ENCODE results near the gene SNX15.

SNX15 gene

DNA sequence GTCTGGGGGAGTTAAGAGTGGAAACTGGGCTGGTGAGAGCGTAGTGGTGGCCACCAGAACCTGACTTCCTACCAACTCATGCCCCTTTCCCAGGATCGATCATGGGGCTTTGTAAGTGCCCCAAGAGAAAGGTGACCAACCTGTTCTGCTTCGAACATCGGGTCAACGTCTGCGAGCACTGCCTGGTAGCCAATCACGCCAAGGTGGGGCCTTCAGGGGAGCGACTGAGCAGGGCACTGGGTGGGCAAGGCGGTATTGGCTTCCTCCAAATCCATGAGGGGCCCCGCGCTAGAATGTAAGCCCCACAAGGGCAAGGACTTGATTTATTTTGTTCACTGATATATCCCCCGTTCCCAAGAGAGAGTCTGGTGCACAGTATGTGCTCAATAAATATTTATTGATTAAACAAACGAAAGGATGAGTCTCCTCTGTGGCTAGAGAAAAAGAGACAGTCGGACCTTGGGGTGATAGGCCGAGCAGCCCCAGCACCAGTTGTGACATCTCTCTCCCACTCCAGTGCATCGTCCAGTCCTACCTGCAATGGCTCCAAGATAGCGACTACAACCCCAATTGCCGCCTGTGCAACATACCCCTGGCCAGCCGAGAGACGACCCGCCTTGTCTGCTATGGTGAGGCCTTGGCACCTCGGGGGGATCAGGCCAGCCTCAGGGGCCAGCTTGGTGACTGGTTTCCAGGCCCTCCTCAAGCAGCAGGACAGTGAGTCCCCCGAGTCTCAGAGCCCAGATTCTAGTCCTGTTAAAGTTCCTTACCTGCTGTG lies 57.5 kb downstream of the SNX15 start:
- DNase-seq (ENCODE audit: low spot score): no peak

DNA sequence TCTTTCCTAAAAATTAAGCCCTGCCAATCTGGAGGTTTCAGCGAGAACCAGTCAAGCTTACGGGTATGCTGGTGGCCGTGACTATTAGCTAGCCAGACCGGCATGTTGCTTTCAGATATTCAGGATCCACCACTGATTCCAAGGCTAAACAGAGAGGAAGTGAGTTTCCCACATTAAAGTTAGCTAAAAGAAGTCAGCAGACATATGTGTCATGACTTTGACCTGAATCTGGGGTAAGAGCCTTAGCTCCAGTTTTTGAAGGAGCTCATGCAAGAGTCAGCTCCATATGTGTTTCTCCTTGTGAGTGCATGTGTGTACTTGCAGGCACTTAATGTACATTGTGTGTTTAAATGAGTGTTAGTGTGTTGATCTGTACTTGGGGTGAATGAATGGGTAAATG lies 58.2 kb downstream of the SNX15 start:
- no peak for DNase-seq (ENCODE audit: low spot score)

DNA sequence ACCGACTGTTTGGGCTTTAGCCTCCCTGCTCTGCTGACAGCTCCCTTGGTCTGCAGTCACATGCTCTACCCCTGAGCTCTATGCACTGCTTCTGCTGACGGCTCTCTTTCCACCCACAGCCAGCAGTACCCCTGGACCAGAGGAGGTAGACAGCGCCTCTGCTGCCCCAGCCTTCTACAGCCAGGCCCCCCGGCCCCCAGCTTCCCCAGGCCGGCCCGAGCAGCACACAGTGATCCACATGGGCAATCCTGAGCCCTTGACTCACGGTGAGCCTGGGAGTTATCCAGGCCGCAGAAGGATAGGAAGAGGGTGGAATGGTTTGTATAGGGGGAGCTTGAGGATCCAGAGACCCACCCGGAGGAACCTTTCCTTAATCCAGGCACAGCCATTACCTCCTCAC lies 59.6 kb downstream of the SNX15 start:
- DNase-seq (ENCODE audit: low spot score): no peak

DNA sequence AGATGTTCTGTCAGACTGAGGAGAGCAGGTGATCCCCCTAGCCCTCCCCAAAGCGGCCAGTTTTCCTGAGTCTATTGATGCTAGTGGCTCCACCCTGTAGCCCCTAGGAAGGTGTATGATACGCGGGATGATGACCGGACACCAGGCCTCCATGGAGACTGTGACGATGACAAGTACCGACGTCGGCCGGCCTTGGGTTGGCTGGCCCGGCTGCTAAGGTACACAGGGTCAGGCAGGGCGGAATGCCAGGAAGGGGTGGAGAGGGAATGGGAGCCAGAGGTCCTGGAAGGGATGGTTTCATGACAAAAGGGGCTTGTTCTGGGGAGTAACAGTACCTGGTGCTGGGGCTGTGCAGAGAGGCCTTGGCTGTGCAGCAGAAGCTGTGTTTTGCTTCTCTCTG lies 60.0 kb downstream of the SNX15 start:
- DNase-seq (ENCODE audit: low spot score): no peak

- DNase-seq (ENCODE audit: low spot score): no peak
Observed at GRCh38 chr11:65087827-65088226, 60.6 kb downstream of the SNX15 start.

GRCh38 chr11:65089621-65090020 lies 62.4 kb downstream of the SNX15 start:
- DNase-seq (ENCODE audit: low spot score): no peak

Small RNA genes within 50 kb of the gene (small RNA-seq; reads per million reads assigned to genes)
- 0 reads per million in 2 experiments for gene MIR6879
- gene SNX15: 0 to 0.03 reads per million in 2 experiments

Data from SK-N-DZ (cell line).